ENCODE data around the gene PEF1.

The PEF1 gene

DNA sequence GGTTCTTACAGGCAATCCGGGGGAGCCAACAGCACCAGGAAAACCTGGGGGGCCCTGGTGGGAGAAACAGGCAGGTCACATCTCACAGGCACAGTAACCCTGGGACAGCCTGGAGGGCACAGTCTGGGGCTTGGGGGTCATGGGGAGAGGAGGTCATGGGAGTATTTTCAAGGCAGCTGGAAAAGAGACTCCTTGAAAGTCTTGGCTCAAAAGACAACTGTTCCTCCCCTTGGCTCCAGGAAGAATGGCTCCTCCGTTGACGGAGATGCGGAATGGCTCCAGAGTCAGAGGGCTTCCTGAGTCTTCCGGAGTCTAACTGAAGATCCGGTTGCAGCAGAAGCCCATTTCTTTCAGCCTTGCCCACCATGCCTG is 25.9 kb upstream of the PEF1 start (continued):
- TF ChIP-seq PPARA (CRISPR knock-in tag; IDR thresholded peaks at IDR 0.05; ENCODE audit: borderline replicate concordance) (no peak), ZFP3 (CRISPR knock-in tag; IDR thresholded peaks at IDR 0.05) (no peak), RARB (CRISPR knock-in tag; IDR thresholded peaks at IDR 0.05) (no peak), ZC3H10 (CRISPR knock-in tag; IDR thresholded peaks at IDR 0.05) (no peak), TCF4 (CRISPR knock-in tag; IDR thresholded peaks at IDR 0.05; ENCODE audit: borderline replicate concordance) (no peak), ZNF8 (CRISPR knock-in tag; IDR thresholded peaks at IDR 0.05) (no peak), ZNF70 (CRISPR knock-in tag; IDR thresholded peaks at IDR 0.05) (no peak), SNAI2 (CRISPR knock-in tag; IDR thresholded peaks at IDR 0.05) (no peak), ESRRG (CRISPR knock-in tag; IDR thresholded peaks at IDR 0.05) (no peak)
- TF ChIP-seq, protein P1, sequence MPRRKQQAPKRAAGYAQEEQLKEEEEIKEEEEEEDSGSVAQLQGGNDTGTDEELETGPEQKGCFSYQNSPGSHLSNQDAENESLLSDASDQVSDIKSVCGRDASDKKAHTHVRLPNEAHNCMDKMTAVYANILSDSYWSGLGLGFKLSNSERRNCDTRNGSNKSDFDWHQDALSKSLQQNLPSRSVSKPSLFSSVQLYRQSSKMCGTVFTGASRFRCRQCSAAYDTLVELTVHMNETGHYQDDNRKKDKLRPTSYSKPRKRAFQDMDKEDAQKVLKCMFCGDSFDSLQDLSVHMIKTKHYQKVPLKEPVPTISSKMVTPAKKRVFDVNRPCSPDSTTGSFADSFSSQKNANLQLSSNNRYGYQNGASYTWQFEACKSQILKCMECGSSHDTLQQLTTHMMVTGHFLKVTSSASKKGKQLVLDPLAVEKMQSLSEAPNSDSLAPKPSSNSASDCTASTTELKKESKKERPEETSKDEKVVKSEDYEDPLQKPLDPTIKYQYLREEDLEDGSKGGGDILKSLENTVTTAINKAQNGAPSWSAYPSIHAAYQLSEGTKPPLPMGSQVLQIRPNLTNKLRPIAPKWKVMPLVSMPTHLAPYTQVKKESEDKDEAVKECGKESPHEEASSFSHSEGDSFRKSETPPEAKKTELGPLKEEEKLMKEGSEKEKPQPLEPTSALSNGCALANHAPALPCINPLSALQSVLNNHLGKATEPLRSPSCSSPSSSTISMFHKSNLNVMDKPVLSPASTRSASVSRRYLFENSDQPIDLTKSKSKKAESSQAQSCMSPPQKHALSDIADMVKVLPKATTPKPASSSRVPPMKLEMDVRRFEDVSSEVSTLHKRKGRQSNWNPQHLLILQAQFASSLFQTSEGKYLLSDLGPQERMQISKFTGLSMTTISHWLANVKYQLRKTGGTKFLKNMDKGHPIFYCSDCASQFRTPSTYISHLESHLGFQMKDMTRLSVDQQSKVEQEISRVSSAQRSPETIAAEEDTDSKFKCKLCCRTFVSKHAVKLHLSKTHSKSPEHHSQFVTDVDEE (CRISPR knock-in tag; IDR thresholded peaks at IDR 0.05): no peak

DNA sequence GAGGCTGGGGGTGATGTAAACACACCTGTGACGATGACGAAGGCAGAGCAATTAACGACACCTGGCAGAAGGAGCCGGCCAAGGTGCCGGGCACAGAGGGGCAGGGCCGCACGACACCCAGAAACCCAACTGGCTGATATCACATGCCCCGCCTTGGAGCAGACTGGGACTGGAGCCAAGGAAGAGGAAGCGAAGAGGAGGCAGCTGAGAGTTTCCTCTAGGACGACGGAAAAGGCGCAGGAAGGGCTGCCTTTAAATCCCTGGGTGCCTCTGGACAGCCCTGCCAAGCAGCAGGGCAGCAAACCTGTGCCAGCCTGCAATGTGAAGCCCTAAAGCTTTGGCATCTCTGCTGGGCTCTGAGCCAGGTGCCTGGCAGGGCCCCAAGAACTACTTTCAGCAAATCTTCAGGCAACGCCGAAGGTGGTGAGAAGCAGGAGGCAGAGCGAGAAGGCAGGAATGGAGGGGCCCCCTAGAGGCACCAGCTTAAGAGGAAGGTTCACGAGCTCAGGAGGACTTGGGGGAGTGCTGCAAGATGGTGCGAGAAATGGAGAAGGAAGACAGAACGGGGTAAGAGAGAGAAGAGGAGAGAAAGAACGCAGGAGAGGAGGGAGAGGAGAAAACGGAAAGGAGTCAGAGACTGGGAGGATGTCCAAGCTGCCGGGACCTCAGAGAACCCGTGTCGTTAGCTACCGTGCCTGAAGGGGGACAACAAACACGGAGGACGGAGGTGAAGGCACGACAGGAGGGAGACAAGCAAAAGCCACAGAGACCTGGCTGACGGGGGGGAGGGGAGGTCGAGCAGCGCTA is 25.3 kb upstream of the PEF1 start:
- no peak for TF ChIP-seq ZNF8 (CRISPR knock-in tag; IDR thresholded peaks at IDR 0.05)
- TF ChIP-seq, protein P2, sequence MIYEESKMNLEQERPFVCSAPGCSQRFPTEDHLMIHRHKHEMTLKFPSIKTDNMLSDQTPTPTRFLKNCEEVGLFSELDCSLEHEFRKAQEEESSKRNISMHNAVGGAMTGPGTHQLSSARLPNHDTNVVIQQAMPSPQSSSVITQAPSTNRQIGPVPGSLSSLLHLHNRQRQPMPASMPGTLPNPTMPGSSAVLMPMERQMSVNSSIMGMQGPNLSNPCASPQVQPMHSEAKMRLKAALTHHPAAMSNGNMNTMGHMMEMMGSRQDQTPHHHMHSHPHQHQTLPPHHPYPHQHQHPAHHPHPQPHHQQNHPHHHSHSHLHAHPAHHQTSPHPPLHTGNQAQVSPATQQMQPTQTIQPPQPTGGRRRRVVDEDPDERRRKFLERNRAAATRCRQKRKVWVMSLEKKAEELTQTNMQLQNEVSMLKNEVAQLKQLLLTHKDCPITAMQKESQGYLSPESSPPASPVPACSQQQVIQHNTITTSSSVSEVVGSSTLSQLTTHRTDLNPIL (CRISPR knock-in tag; IDR thresholded peaks at IDR 0.05; ENCODE audit: low read depth): no peak
- TF ChIP-seq TCF4 (CRISPR knock-in tag; IDR thresholded peaks at IDR 0.05; ENCODE audit: borderline replicate concordance): no peak
- no peak for TF ChIP-seq CSRNP3 (CRISPR knock-in tag; IDR thresholded peaks at IDR 0.05)
- no peak for TF ChIP-seq ZFP30 (CRISPR knock-in tag; IDR thresholded peaks at IDR 0.05)
- no peak for TF ChIP-seq ISL1 (CRISPR knock-in tag; IDR thresholded peaks at IDR 0.05)
- TF ChIP-seq ARNTL (CRISPR knock-in tag; IDR thresholded peaks at IDR 0.05; ENCODE audit: borderline replicate concordance, low read depth): no peak
- TF ChIP-seq POU6F1 (CRISPR knock-in tag; IDR thresholded peaks at IDR 0.05; ENCODE audit: borderline replicate concordance, low read depth): no peak
- TF ChIP-seq BACH2 (CRISPR knock-in tag; IDR thresholded peaks at IDR 0.05; ENCODE audit: borderline replicate concordance): no peak
- no peak for TF ChIP-seq TOX (CRISPR knock-in tag; IDR thresholded peaks at IDR 0.05; ENCODE audit: borderline replicate concordance)
- no peak for TF ChIP-seq RARB (CRISPR knock-in tag; IDR thresholded peaks at IDR 0.05)
- TF ChIP-seq SNAI2 (CRISPR knock-in tag; IDR thresholded peaks at IDR 0.05): no peak
- no peak for TF ChIP-seq ZFP3 (CRISPR knock-in tag; IDR thresholded peaks at IDR 0.05)
- no peak for TF ChIP-seq PPARA (CRISPR knock-in tag; IDR thresholded peaks at IDR 0.05; ENCODE audit: borderline replicate concordance)
- TF ChIP-seq ESRRG (CRISPR knock-in tag; IDR thresholded peaks at IDR 0.05): no peak
- TF ChIP-seq ZNF70 (CRISPR knock-in tag; IDR thresholded peaks at IDR 0.05): no peak
- TF ChIP-seq GLIS3 (CRISPR knock-in tag; IDR thresholded peaks at IDR 0.05): no peak
- TF ChIP-seq OSR1 (CRISPR knock-in tag; IDR thresholded peaks at IDR 0.05): no peak
- TF ChIP-seq, protein P1 (CRISPR knock-in tag; IDR thresholded peaks at IDR 0.05): no peak
- TF ChIP-seq, protein P3, sequence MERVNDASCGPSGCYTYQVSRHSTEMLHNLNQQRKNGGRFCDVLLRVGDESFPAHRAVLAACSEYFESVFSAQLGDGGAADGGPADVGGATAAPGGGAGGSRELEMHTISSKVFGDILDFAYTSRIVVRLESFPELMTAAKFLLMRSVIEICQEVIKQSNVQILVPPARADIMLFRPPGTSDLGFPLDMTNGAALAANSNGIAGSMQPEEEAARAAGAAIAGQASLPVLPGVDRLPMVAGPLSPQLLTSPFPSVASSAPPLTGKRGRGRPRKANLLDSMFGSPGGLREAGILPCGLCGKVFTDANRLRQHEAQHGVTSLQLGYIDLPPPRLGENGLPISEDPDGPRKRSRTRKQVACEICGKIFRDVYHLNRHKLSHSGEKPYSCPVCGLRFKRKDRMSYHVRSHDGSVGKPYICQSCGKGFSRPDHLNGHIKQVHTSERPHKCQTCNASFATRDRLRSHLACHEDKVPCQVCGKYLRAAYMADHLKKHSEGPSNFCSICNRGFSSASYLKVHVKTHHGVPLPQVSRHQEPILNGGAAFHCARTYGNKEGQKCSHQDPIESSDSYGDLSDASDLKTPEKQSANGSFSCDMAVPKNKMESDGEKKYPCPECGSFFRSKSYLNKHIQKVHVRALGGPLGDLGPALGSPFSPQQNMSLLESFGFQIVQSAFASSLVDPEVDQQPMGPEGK (CRISPR knock-in tag; IDR thresholded peaks at IDR 0.05; ENCODE audit: borderline replicate concordance): no peak
- peak; percentile 76 for ATAC-seq

Data from SK-N-SH treated with all-trans-retinoic acid at 6 μM for 48 hours (cell line).